DMS153 (cell line): ENCODE data around the gene FXYD5.
"Not testable (repeated sequence)": the region's sequence is repeated elsewhere in the genome, so short reads cannot be mapped to it uniquely, and the experiment has no call there.

Experiments
- DNase-seq: peaks from one replicate; lab custom pipeline; 2025; lab: John Stamatoyannopoulos, UW

The FXYD5 gene

GRCh38 chr19:35181387-35181786 is 26.9 kb downstream of the FXYD5 start:
- no peak for DNase-seq

- DNase-seq, result no peak
These were observed 29.7 kb downstream of the FXYD5 start for GRCh38 chr19:35184267-35184666.

- DNase-seq, result no peak
These were observed 30.3 kb downstream of the FXYD5 start for GRCh38 chr19:35184884-35185283.

GRCh38 chr19:35194012-35194984 is 39.8 kb downstream of the FXYD5 start:
- no peak for DNase-seq

- DNase-seq, result no peak
These were observed 41.3 kb downstream of the FXYD5 start for GRCh38 chr19:35195830-35196229.

GRCh38 chr19:35196861-35197260 is 42.3 kb downstream of the FXYD5 start:
- not testable (repeated sequence) for DNase-seq

GRCh38 chr19:35199481-35199880 is 44.9 kb downstream of the FXYD5 start:
- no peak for DNase-seq

- DNase-seq, result no peak
These were observed 48.5 kb downstream of the FXYD5 start for GRCh38 chr19:35202722-35203688.

GRCh38 chr19:35204799-35205732 is 50.5 kb downstream of the FXYD5 start:
- no peak for DNase-seq

- DNase-seq, result no peak
These were observed 51.3 kb downstream of the FXYD5 start for GRCh38 chr19:35205733-35206323.

- no peak for DNase-seq
These were observed 51.8 kb downstream of the FXYD5 start for GRCh38 chr19:35206379-35206778.

GRCh38 chr19:35206855-35207254 is 52.3 kb downstream of the FXYD5 start:
- DNase-seq, result no peak

GRCh38 chr19:35207391-35207871 is 52.9 kb downstream of the FXYD5 start:
- no peak for DNase-seq

GRCh38 chr19:35208121-35208520 is 53.6 kb downstream of the FXYD5 start:
- DNase-seq, result no peak

GRCh38 chr19:35209646-35210045 is 55.1 kb downstream of the FXYD5 start:
- DNase-seq, result no peak

GRCh38 chr19:35211545-35212230 is 57.2 kb downstream of the FXYD5 start:
- no peak for DNase-seq

GRCh38 chr19:35212241-35212640 is 57.7 kb downstream of the FXYD5 start:
- DNase-seq, result no peak

GRCh38 chr19:35213663-35214632 is 59.4 kb downstream of the FXYD5 start:
- peak; percentile 93 for DNase-seq
